Skin of body (tissue), 2 donors: ENCODE results near the gene CDC27. TPM values are rescaled to one million over a fixed set of nuclear protein-coding genes. Genes with fewer than 3 reads are reported as not detected.
"Not testable (repeated sequence)": the region's sequence is repeated elsewhere in the genome, so short reads cannot be mapped to it uniquely, and the experiment has no call there.

Experiments used
- DNase-seq: peaks from one replicate; lab custom pipeline; 2025; lab: John Stamatoyannopoulos, UW
- total RNA-seq: library from RNA; depleted of rRNA; stranded (reverse); fragments of >200 nt; gene quantifications from one replicate; pipeline ENCODE4 v1.2.3, GENCODE V29; 2014

Gene CDC27
- total RNA-seq, 1 donor from 2014 or later, result 71.5 TPM

DNA sequence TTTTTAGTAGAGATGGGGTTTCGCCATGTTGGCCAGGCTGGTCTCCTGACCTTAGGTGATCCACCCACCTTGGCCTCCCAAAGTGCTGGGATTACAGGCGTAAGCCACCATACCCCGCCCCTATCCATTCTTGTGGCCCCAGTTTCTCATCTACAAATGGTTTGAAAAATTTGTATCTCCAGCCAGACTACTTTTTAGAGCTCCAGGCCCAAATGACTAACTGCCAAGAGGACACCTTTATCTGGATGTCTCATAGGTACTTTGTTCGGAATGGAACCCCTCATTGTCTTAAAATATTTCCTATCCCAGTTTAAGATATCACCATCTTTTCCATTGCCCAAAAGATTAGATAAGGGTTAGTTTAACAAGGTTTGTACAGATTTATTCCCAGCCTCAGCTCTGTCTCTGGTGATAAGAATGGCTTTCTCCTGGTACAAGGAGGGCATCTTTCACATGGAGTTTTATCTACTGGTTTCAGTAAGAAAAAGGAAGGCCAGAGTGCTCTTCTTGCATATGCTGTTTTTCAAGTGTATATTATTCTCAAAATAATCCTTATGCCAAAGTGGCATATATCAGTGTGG is 4.9 kb upstream of the CDC27 start:
- no peak for DNase-seq

DNA sequence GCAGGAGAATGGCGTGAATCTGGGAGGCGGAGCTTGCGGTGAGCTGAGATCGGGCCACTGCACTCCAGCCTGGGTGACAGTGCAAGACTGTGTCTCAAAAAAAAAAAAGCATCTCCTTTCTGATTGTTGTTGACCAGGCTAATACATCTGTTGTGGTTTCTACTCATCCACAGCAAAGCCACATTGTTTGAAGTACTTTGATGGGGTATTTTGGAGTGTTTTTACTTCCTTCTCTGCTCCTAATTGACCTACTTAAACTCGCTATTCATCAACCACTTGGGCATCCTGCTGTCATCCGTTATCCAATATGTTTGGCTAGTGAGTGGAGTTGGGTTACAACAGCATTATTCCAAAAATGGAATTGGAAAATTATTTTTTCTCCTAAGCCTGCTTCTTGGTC is 3.5 kb upstream of the CDC27 start:
- DNase-seq, result no peak

DNA sequence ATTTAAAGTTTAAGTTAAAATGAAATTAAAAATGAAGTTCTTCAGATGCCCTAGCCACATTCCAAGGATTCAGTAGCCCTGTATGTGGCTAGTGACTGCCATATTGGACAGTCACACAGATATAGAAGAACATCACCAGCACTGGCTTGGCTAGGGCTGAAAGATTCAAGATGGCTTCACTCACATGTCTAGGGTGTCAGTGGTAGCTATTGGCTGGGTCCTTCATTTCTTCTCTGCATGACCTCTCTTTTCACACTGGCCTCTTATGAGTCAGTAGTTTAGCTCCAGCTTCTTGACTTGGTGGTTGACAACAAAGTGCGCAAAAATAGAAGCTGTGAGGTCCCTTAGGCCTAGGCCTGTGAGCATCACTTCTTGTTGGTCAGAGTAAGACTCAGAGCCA is 1.7 kb upstream of the CDC27 start:
- no peak for DNase-seq

DNA sequence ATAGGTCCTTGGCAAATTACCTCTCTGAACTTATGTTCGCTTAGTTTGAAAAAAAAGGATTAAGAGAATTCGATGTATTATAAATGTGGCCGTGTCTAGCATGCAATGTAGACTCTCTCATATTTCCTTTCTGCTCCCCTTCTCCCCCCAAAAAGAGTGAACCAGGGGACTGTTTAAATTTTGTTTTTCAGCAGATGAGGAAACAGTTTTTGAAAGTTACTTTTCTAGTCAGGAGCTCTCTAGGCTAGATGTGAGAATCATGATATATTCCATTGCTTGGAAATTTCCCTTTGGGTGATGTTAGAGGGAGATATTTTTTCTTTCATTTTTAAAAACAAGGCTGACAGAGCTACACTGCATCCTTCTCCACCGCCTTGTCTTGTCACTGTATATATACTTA is 1.1 kb upstream of the CDC27 start:
- no peak for DNase-seq

DNA sequence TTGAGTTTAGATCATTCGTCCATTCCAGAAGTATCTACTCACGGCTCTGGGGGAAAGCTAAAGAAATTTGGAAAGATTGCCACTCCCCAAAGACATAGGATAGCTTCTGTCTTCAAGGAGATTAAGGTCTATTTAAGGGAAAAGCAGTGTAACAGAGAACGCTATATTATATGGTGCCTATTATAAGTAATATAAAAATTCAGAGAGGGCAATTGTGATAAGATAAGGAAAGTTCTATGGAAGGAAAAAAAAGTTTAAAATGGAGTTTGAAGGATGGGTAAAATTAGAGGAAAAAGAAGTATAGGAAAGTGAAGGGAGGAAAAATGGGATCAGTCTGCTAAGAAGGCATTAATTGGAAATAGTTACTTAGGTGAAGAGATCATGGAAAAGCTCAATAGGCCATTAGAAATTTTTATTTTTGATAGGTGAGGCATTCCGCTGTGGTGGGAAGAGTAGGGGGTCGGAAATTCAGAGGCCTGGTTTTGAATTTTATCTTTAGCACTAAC is 690 bp upstream of the CDC27 start:
- no peak for DNase-seq

DNA sequence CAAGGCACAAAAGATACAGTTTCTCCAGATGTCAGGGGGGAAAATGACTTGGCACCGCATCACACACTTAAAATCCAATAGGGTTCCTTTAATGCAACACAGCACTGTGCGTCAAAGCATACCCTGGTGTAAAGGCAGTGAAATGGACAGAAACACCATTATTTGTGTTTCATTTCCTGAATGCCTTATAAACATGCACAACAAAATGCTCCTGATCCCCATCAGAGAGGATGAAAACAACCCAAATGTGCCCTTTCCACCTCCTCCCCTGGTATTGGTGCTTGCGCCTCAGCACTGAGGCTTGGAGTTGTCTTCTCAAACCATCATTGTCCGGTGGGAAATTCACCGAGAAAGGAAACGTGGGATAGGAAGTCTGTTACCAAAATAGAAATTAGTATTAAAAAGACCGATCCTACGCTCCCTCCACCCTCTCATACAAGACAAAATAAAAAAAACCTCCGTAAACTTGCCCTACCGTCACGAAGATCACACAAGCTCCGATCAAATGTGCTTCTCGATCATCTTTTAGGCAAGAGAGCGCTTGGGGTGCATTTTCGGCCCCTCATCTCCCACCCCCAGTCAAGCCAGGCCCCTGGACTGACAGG is 722 bp downstream of the CDC27 start:
- DNase-seq, result peak; percentile 44

DNA sequence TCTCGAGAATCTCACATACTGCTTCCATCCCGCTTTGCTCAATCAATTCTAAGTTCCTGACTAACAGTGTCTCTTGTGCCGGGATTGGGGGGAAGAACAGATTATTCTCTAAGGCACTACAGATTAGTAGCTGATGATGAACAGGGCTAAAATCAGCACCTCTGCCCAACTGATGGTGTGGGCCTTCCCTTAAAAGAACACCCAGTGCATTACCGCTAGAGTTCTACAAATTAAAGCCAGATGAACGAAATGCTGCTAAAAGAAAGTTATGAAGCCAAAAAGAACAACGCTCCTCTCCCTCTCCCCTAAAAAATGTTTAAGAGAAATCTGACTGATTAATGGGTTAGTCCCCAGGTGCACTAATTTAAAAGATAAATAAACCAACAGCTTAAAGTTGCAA is 4.4 kb downstream of the CDC27 start:
- peak; percentile 22 for DNase-seq

DNA sequence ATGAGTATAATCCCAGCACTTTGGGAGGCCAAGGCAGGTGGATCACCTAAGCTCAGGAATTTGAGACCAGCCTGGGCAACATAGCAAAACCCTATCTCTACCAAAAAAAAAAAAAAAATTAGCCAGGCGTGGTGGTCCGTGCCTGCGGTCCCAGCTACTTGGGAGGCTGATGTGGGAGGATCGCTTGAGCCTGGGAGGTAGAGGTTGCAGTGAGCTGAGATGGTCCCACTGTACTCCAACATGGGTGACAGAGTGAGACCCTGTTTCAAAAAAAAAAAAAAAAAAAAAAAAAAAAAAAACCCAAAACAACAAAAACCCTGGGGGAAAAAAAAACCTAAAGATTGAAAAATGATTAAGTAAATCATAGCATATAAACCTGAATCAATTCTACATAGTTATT is 8.1 kb downstream of the CDC27 start:
- not testable (repeated sequence) for DNase-seq

DNA sequence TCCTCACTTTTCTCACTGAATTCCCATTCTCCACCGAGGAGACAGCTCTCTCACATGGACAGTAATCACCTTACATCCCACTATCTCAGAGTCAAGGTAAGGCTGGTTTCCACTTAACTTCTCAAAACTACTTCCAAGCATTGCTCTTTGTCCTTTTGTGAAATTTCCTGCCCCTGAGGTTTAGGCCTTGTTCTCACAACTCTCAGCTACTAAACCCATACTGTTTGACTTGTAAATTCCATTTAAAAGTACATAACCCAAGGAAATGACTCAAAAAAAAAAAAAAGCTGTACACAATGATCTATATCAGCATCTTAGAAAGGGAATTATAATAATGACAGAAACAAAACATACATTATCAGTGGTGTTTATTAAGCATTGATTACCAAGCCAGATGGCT is 8.8 kb downstream of the CDC27 start:
- DNase-seq, result no peak

DNA sequence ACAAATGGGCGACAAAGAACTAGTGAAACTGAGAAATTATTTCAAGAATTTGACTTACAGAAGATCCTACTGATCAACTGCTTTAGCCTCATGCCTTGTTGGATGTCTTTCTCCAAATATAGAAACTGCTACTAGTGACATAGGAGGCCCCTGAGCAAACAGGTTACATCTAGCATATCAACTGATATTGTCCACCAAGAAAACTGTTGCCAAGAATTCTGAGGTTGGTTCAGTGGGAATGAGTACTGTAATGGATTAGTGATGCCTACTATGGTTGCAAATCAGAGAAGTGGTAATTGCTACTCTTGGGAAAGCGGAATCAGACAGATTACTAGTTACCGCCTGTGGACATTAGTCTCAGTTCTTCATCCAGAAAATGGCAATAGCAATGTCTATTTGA is 10.0 kb downstream of the CDC27 start:
- no peak for DNase-seq

DNA sequence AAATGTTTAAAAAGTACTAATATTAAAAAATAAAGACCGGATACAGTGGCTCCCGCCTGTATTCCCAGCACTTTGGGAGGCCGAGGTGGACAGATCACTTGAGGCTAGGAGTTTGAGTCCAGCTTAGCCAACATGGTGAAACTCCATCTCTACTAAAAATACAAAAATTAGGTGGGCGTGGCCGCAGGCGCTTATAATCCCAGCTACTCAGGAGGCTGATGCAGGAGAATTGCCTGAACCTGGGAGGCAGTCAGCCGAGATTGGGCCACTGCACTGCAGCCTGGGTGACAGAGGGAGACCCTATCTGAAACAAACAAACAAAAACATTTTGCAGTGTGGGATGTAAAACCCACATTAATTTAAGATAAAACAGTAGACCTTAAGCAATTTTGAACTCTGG is 11.8 kb downstream of the CDC27 start:
- DNase-seq, result no peak

DNA sequence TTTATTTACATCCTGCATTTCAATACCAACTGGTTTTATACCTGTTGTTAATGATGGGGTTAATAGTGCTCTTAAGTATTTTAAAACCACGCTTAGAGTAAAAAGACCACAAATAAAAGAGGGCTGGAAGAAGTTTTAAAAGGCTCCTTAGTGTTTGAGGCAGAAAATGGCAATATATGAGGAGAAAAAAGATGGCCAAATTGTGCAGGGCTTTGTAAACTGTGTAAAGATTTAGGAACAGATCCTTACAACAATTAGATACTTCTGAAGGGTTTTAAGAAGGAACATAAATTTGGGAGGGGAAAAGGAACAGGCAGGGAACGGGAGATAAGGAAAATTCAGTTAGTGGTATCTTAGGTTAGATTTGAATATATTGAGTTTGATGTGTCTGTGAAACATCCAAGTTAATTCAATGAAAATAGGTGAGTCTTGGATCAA is 12.7 kb downstream of the CDC27 start:
- DNase-seq, result no peak

DNA sequence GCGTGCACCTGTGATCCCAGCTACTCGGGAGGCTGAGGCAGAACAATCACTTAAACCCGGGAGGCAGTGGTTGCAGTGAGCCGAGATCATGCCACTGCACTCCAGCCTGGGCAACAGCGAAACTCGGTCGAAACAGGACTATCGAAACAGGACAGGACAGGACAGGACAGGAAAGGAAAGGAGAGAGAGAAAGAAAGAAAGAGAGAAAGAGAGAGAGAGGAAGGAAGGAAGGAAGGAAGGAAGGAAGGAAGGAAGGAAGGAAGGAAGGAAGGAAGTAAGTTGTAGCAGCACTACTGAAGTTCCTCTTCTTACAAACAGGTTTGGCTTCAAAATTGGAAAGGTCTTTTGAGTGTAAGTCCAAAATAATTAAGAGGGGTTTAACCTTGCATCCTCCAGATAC is 14.3 kb downstream of the CDC27 start:
- DNase-seq, result not testable (repeated sequence)

DNA sequence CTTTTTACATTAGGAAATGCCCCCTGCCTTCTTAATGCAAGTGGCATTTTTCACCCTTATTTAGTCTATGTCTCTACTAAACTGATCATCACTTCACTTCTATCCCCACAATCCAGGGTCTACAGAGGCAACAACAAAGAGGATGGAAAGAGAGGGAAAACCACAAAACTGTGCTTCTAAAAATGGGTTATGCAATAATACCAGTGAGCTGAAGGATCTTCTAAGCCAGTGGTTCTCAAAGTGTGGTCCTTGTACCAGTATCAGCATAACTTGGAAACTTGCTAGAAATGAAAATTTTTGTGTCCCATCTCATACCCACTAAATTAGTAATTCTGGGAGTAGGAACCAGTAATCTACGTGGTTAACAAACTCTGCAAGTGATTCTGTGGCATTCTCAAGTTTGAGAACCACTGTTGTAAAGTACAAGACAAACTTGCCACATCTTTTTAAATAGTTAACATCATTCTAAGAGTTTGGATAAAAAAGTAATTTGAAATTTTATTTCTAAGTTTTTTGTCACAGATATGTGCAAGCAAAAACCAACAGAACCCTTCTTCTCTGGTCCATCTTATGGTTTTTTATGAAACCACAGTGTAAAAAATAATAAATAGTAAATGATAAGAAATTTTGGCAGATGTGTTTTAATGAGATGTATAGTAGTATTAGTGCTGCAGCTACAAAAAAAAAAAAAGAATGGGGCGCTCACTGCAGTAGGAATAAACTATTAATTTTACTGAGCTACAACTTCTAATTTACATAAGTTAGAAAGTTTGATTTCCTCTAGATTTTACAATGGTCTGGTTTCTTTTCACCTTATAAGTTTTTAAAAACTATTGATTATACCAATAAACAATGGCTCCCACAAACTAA is 16.2 kb downstream of the CDC27 start:
- DNase-seq, result no peak

DNA sequence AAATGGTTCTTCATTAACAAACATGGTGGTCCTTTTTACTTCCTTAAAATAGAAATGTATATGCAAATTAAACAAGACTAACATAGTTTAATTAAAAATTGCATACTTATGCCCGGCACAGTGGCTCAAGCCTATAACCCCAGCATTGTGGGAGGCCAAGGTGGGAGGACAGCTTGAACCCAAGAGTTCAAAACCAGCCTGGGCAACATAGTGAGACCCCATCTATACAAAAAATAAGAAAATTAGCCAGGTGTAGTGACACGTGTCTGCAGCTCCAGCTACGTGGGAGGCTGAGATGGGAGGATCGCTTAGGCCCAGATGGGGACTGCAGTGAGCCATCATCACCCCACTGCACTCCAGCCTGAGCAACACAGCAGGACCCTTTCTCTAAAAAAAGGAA is 18.4 kb downstream of the CDC27 start:
- DNase-seq, result no peak

DNA sequence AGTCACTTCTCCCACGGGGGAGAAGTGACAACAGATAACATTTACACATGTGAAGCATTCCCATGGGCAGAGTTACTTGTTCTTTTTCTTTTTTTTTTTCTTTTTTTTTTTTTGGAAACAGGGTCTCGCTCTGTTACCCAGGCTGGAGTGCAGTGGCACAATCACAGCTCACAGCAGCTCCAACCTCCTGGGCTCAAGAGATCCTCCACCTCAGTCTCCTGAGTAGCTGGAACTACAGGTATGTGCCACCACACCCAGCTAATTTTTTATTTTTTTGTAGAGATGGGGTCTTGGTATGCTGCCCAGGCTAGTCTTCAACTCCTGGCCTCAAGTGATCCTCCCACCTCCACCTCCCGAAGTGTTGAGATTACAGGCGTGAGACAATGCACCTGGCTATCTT is 20.2 kb downstream of the CDC27 start:
- DNase-seq, result not testable (repeated sequence)

DNA sequence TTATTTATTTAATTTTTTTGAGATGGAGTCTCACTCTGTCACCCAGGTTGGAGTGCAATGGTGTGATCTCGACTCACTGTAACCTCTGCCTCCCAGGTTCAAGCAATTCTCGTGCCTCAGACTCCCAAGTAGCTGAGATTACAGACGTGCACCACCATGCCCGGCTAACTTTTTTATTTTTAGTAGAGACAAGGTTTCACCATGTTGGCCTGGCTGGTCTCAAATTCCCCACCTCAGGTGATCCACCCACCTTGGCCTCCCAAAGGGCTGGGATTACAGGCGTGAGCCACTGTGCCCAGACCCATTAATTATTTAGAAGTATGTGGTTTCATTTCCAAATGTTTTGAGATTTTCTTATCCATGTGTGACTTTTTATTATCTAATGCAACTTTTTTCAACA is 22.2 kb downstream of the CDC27 start:
- not testable (repeated sequence) for DNase-seq

DNA sequence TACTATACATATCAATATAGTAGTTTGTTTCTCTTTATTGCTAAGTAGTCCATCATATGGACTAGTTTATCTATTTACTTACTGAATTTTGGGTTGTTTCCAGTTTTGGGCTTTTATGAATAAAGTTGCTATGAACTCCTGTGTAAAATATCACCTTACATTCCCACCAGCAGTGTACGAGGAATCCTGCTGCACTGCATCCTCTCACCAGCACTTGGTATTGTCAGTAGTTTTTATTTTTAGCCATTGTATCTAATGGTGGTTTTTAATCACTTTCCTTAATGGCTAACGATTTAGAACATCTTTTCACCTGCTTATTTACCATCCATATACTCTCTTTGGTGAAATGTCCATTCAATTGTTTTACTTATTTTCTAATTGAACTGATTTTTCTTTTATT is 24.0 kb downstream of the CDC27 start:
- no peak for DNase-seq

DNA sequence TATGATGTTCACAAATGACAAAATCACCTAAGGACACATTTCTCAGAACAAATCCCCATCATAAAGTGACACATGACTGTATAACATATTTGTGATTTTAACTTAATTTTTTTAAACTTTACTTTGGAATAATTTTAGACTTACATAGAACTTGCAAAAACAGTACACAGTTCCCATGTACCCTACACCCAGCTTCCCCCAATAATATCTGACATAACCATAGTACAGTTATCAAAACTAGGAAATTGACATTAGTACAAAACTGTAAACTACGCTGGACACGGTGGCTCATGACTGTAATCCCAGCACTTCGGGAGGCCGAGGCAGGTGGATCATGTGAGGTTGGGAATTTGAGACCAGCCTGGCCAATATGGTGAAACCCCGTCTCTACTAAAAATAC is 24.8 kb downstream of the CDC27 start:
- DNase-seq, result no peak

DNA sequence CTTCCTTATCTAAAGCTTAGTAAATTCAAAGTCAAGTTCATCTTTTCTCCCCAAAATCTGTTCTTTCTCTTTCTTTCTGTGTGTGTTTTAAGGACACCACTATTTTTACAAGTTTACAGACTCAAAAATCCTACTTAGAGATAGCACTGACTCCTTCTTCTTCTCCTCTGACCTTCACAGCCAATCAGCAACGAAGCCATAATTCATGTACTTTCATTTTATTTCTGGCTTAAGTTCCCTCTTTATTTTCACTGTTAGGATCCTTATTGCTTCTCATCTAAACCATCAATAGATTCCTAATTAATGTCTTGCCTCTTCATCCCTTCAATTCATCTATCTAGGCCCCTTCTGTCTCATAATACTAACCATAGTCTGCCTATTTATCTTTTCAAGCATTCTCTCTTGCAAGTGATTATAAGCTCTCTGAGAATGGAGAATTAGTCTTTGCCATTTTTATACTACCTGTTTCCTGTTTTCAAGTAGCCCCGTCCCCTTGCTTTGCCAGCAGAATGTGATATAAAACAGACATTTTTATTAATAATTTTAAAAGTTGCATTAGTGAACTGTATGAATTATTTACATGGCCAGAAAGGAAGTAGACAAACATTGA is 27.0 kb downstream of the CDC27 start:
- DNase-seq, result no peak

DNA sequence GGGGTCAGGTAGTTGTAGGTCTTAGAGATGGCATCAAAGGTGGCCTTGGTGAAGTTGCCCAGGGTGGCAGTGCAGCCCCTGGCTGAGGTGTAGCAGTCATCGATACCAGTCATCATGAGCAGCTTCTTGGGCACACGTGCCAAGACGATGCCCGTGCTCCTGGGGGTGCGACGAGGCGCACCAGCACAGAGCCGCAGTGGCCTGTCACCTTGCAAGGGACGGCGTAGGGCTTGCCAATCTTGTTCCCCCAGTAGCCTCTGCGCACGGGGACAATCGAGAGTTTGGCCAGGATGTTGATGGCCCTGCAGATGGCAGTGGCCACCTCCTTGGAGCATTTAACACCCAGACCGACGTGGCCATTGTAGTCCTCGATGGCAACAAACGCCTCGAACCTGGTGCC is 29.8 kb downstream of the CDC27 start:
- DNase-seq, result no peak

DNA sequence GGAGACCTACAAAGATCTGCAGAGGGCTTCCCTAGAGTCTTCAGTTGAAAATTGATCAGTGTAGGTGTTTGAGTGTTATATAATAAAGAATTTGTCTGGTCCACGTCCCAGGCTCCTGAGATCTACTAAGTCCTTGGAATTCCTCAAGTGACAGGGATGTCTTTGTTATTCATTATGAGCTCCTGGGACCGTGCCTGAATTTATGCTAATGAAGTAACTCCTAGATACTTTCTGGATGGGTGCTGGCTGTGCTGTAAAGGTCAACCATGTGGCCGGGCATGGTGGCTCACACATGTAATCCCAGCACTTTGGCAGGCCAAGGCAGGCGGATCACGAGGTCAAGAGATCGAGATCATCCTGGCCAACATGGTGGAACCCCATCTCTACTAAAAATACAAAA is 43.7 kb downstream of the CDC27 start:
- no peak for DNase-seq
